Choroid plexus epithelial cell (primary cell): ENCODE measurements around the gene MAP1S.

Experiments used
- DNase-seq: peaks from one replicate; pipeline ENCODE4 v3.0.0-alpha.2; 2010; ENCODE audit warnings: low read depth
- H3K4me3 ChIP-seq: 2 replicates; pipeline ENCODE4 v1.5.1; 2011; ENCODE audit warnings: low read depth, mild to moderate bottlenecking, control low read depth, low read length, moderate library complexity
- CTCF ChIP-seq: conservative IDR thresholded peaks from 2 replicates; pipeline ENCODE4 v1.5.1; 2011; ENCODE audit warnings: low read depth, mild to moderate bottlenecking, control low read depth, inconsistent platforms, low read length, moderate library complexity

The MAP1S gene

GRCh38 chr19:17735410-17735809 lies 16.1 kb downstream of the MAP1S start:
- no peak for TF ChIP-seq CTCF
- no peak for DNase-seq
- H3K4me3 ChIP-seq: no peak overlapping the region

- H3K4me3 ChIP-seq: no peak overlapping the region
- TF ChIP-seq CTCF: no peak
- peak; percentile 30 for DNase-seq
These were observed 18.4 kb downstream of the MAP1S start for GRCh38 chr19:17737690-17738153.

GRCh38 chr19:17739121-17739875 lies 20.0 kb downstream of the MAP1S start:
- no peak for TF ChIP-seq CTCF
- H3K4me3 ChIP-seq: no peak overlapping the region
- DNase-seq: no peak

- DNase-seq: no peak
- TF ChIP-seq CTCF: no peak
- no peak overlapping the region for H3K4me3 ChIP-seq
These were observed 22.2 kb downstream of the MAP1S start for GRCh38 chr19:17741456-17741855.

DNA sequence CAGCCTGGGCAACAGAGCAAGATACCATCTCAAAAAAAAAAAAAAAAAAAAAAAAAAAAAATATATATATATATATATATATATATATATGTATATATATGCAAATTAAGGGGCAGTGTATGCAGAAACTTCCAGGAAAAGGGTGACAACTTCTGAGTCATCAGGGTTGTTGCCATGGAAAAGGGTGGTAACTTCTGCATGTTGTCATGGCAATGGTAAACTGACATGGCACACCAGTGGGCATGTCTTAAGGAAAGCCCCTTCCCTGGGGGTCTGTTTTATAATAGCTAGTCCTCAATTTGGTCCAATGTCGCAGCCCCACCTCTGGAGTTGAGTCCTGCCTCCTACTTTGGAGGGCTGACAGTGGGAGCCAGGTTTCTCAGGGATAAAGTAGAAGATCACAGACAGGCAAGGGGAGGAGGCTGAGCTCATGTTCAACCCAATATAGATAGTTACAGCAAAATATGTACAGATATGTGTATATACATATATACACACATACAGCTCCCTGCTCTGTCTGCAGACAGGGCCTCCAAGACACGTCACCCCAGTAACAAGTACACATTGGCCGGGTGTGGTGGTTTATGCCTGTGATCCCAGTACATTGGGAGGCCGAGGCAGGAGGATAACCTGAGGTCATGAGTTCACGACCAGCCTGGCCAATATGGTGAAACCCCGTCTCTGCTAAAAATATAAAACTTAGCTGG lies 24.7 kb downstream of the MAP1S start:
- no peak for TF ChIP-seq CTCF
- DNase-seq: peak; percentile 37
- H3K4me3 ChIP-seq: no peak overlapping the region

DNA sequence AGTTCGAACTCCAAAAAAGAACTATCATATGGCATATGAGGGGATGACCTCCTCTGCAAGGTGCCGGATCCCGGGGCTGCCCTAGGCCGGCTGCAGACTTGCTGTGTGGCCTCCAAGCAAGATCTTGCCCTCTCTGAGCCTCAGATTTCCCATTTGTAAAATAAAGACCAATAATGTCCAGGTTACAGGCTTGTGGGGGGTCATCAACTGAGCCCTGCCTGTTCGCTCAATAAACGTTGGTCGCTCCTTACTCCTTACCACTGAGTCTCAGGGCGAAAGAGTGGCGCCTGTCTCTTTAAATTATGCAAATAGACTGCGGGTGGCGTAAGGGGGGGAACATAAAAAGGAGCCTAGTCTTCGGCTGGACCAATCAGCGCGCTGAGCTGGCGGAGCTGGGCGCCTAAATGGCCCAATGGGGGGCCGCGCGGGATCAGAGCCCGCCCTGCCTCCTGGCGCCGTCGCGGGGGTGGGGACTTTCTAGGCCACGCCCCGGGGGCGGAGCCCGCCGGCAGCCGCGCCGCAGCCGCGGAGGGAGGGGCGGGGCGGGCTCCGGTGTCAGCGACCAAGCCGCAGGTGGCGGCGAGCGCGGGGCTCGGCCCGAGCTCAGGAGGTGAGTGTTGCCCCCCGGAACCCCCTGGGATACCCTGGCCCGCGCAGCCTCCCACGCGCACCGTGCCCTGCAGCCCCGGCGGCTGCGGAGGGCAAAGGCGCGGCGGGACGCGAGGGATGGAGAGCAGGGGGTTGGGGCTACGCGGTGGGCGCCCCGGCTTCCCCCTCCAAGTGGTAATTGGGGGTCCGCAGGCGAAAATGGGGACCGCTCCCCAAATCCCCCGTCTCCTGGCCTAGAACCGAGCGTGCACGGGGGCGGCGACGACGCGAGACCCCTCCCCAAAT lies 28.2 kb downstream of the MAP1S start:
- peak overlapping the region; percentile 56 for H3K4me3 ChIP-seq
- no peak for TF ChIP-seq CTCF
- peak; percentile 94 for DNase-seq
